HG03342 (cell line): ENCODE measurements around the gene SORCS2.

Experiments used
- ATAC-seq: cut with Tn5 transposase; IDR thresholded peaks from one replicate; pipeline ENCODE4 v1.9.1; 2021; ENCODE audit warnings: mild to moderate bottlenecking, moderate library complexity; ENCODE audit not compliant: unreplicated experiment

SORCS2 gene

DNA sequence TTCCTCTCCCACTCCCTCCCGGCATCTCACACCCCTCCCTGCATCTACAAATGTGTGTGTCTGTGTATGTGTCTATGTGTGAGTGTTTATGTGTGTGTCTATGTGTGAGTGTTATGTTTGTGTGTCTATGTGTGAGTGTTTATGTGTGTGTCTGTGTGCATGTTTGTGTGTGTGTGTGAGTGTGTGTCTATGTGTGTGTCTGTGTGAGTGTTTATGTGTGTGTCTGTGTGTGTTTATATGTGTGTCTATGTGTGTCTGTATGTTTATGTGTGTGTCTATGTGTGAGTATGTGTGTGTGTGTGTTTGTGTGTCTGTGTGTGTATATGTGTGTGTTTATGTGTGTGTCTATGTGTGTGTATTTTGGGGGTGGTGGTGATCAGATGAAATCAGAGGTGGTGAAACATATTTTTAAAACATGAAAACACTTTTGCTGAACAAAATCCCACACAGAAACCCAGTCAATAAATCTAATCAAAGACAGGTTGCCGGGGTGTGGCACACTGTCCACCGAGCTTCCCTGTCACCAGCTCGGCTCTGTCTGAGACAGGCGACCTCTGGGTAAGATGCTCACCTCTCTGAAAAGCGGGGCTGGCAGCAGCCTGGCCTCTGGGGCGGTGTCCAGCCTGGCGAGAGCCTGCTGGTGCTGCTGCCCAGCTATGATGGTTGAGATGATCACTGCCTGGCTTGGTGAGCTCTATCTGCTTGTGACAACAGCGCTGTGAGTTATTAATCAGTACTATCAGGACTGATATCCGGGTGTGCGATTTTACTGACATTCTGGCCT is 429.1 kb downstream of the SORCS2 start:
- no peak for ATAC-seq

- no peak for ATAC-seq
Observed at GRCh38 chr4:7622371-7622770, 430.0 kb downstream of the SORCS2 start.

- ATAC-seq, result no peak
Observed at GRCh38 chr4:7623468-7623867, 431.1 kb downstream of the SORCS2 start.

DNA sequence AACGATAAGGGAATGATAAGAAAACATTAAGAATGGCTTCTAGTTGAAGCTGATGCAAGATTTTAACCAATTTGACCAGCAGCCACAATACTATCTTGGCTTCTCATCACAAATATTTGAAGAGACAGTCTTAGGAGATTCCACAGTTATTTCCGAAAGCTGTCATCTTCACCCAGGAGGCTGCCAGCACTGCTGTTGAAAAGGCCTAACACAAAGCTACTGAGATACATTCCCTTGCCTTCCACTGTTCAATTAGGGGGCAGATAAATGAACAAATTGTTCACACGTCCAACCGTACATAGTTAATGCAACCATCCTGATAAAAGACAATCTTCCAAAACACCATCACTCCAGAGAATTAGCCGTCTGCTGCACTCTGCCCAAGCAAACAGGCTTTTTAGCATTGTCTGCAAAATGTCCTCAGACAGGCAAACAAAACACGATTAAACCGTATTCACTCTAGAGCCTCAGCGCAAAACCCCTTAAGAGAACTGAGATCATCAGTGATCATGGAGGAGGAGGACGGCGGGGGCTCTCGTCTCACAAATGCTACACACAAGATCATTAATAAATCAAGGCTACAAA is 432.1 kb downstream of the SORCS2 start:
- ATAC-seq, result no peak

DNA sequence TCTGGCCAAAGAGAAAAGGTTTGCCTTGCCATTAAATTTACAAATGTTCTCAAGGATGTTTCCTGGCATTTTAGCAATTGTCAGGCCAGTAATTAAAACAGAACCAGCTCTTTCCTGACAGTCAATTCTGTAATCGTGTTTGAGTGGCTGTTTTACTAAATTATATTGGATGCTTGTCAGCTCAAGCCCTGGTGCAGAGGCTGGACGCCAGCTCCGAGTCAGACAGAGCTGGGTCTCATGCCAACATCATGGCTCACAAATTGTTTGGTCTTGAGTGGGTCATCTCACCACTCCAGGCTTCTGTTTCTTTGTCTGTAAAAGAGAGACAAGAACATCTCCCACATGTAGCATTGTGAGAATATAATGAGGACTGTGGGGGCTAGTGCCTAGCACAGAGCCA is 432.7 kb downstream of the SORCS2 start:
- ATAC-seq, result no peak

- ATAC-seq, result no peak
Observed at GRCh38 chr4:7626531-7626930, 434.2 kb downstream of the SORCS2 start.

GRCh38 chr4:7627251-7628250 is 435.2 kb downstream of the SORCS2 start:
- no peak for ATAC-seq

GRCh38 chr4:7628432-7628831 is 436.1 kb downstream of the SORCS2 start:
- no peak for ATAC-seq

GRCh38 chr4:7629501-7630254 is 437.3 kb downstream of the SORCS2 start:
- ATAC-seq, result no peak

DNA sequence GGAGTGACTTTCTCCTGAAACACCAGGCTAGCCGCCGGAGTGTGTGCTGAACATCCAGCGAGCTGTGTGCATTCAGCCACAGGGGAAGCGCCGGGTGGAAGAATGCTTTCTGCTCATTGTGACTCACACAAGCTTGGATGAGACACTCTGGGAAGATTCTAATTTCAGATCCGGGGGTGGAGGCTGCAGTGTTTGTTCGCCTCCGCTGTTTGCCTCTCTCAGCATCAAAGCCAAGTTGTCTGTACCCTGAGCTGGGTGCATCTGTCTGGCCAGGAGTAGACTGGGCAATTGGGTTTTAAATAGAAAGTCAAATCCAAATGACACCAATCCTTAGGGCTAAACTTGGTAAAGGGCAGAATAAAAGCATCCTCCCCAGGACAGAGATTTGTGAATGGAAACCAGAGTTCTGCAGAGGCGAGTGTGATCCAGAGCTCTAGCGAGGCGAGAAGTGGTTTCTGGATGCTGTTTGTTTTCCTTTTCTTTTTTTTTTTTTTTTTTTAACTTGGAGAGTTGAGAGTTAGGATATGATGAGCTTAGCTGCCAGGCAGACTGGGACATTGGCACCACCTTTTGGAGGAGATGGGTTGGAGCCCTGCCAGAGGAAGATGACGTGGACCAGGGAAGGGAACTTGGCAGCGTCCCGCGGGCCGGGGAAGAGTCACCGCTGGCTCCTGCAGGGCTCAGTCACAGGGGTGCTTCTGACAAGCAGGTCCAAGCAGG is 438.4 kb downstream of the SORCS2 start:
- no peak for ATAC-seq

DNA sequence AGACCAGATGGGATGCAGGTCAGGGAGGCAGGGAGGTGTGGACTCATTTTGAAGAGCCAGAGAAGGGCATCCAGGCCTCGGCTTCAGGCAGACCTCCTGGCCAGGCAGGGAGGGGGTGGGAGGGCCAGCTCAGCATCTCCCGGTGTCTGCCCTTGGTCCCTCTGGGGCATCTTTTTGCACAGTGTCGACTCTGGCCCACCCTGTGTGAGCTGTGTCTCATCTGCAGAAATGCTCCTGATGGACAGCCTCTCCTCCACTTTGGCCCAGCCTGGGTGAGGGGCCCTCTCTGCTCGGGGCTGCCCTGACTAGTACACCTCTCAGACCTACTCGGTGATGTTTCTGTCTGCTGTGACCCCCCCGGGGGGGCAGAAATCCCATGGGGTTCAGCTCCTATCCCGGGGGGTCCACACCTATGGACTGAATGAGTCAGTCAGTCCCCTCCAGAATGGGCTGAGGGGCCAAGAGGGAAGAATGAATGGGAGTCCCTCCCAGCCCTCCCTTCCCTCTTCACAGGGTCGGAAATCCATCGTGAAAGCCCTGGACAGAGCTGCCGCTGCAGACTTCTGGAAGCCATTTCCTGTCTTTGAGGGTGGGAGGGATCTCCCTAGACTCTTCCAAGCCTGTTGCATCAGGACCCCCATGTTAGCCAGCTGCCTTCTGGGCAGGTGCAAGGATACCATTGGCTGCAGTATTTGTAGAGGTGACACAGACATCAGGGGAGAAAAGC is 439.1 kb downstream of the SORCS2 start:
- no peak for ATAC-seq

DNA sequence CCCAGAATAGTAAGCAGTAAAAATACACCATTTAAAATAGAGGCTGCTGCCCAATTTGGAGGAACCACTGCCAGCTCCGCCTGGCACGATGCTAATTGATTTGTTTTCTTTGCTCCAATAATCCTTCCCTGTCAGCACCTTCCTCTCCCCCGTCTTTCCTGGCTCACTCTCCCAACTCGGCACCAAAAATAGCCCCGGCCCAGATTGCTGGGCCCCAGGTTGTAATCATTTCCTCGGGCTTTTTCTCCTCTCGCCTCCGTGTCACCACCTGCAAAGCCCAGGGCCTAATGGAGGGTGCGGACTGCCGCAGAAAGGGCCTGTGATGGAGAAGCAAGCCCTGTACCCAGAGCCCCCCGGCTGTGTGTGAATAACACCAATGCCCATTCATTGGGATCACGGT is 440.0 kb downstream of the SORCS2 start:
- no peak for ATAC-seq

- ATAC-seq, result no peak
Observed at GRCh38 chr4:7632971-7633370, 440.6 kb downstream of the SORCS2 start.

GRCh38 chr4:7634661-7635251 is 442.4 kb downstream of the SORCS2 start:
- ATAC-seq, result no peak

DNA sequence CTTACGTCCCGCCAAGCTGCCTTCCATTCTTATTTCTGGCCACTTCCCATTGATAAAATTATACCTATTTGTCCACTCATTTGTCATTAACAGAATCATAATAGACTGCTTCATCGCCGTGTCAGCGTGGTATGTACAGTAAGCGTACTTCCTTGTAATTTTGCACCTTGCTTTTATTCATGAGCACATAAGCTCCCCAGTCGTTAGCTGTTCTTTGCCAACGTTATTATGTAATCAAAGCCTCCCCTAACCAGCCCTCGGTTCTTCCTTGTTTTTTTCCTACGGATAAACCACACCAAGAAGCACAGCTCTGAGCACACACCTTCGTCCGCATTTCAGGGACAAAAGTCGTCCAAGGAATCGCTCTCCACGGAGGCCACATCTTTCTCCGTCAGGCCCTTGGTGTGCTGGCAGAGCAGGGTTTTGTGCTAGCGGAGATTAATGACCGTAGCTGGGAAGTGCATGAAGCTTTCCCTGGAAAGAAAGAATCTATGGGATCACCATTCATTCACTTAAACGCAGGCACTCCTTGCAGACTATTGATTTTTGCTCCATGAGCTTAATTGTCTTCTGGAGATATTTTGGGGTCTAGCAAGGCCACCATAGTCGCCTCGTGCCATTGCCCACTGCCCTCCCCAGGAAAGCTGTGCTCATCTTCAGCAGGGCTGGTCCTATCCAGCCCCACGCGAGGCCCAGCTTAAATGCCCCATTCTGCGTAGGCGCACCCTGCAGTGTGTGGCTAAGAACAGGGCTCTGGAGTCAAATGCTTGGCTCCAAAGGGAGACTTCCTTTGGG is 443.3 kb downstream of the SORCS2 start:
- ATAC-seq, result no peak

DNA sequence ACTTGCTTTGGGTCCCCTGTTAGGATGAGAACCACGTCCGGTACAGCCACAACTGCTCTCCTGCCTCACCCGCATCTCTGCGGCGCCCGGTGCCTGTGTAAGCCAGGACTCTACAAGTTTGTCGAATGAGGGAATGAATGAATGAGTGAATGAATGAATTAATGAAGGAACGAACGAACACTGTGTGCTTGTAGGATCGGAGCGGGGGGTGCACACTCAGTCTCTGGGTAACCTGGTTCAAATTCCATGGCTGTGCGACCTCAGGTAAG is 443.8 kb downstream of the SORCS2 start:
- ATAC-seq, result no peak

DNA sequence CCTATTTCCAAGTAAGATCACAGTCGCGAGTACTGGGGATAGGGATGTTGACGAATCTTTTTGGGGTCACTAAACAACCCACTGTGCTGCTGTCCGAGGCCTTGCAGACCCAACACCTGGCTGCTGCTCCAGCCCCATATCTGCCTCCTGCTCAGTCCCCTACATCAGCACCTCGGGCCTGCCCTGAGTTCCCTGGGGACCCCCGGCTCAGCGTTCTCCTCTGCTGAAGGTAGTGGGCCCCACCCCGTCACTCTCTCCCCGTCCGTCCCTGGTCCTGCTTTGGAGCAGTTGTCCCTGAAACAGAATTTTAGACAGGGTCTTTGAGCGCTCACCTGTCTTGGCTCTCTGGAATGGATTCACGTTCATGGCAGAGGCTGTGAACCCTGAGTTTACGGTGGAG is 444.8 kb downstream of the SORCS2 start:
- ATAC-seq, result no peak

DNA sequence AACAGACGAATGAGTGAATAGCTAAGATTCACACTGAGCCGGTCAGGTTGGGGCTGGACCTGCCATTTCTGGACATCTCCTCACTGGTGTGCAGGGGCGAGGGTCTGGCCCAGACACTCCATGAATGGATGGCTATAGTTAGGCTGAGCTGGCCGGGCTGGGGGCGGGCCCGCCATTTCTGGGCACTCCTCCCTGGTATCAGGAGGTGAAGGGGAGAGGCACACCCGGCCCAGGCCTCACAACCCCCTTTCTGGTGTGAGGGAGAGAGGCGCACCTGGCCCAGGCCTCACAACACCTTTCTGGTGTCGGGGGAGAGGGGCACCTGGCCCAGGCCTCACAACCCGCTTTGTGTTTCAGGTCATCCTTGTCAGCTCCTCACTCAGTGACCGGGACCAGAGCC is 445.6 kb downstream of the SORCS2 start:
- no peak for ATAC-seq

- no peak for ATAC-seq
Observed at GRCh38 chr4:7638489-7638888, 446.2 kb downstream of the SORCS2 start.
